ENCODE results near the gene GTF2F1. TPM values are rescaled to one million over a fixed set of nuclear protein-coding genes. Genes with fewer than 3 reads are reported as not detected.

GTF2F1 gene
- total and polyA plus RNA-seq, 9 of the 15 experiments (the other 6 are each of a cell fraction or from before 2014, with no cell fraction given), result 4.7 to 75.4 (median 68.4) TPM

DNA sequence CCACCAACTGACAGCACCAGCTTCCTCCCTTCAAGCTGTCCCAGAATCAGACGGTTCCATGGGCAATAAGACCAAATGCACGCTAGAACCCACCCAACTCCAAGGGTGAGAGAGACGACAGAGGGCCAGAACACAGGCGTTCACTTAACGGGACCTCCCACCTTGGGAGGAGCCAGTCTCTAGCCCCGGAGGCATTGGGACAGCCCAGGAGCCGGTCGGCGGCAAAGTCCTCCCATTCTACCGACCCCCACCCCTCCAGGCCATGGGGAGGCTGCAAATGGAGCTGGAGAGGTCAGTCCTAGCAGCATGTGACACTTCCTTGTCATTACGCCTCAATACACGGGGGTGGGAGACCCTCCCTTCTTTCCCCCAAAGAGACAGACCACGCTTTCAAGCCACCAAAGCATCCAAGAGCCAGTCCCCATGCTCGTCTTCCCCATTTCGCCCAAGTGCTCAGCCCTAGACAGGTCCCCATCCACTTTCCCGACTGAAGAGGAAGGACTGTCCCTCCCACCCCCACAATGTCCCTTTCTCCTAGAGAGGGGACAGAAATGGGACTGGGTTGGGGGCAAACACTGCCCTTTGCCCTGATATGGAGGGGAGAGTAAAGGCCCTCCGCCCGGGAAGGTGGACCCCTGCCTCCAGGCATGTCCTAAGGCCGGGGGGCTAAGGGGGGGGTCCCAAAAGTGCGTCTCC, 30.7 kb upstream of the GTF2F1 start (continued):
- peak in 1 of 2 experiments; percentile 16; a peak in 1 of 4 replicates for TF ChIP-seq SIN3A (IDR thresholded peaks at IDR 0.05; ENCODE audit: borderline replicate concordance in 2 of 2, control insufficient read depth in 1 of 2, low read depth in 2 of 2, low read length in 2 of 2)
- TF ChIP-seq, protein P1, sequence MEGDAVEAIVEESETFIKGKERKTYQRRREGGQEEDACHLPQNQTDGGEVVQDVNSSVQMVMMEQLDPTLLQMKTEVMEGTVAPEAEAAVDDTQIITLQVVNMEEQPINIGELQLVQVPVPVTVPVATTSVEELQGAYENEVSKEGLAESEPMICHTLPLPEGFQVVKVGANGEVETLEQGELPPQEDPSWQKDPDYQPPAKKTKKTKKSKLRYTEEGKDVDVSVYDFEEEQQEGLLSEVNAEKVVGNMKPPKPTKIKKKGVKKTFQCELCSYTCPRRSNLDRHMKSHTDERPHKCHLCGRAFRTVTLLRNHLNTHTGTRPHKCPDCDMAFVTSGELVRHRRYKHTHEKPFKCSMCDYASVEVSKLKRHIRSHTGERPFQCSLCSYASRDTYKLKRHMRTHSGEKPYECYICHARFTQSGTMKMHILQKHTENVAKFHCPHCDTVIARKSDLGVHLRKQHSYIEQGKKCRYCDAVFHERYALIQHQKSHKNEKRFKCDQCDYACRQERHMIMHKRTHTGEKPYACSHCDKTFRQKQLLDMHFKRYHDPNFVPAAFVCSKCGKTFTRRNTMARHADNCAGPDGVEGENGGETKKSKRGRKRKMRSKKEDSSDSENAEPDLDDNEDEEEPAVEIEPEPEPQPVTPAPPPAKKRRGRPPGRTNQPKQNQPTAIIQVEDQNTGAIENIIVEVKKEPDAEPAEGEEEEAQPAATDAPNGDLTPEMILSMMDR (IDR thresholded peaks at IDR 0.05 in 2 of 3, conservative IDR thresholded peaks at IDR 0.05 in 1 of 3; ENCODE audit: insufficient read depth in 2 of 3, low read depth in 1 of 3, low read length in 3 of 3), result no peak
- no peak for TF ChIP-seq ILF3 (IDR thresholded peaks at IDR 0.05; ENCODE audit: borderline replicate concordance)
- TF ChIP-seq RBM14 (IDR thresholded peaks at IDR 0.05; ENCODE audit: borderline replicate concordance, insufficient read depth, low read depth, low read length), result no peak
- no peak for TF ChIP-seq ATF3 (IDR thresholded peaks at IDR 0.05)
- no peak for TF ChIP-seq ATF3 (CRISPR knock-in tag; conservative IDR thresholded peaks at IDR 0.05)
- peak; percentile 40; the same call in 1 of the 2 replicates for TF ChIP-seq ZNF263 (CRISPR knock-in tag; IDR thresholded peaks at IDR 0.05; ENCODE audit: borderline replicate concordance)
- TF ChIP-seq ZNF23 (CRISPR knock-in tag; IDR thresholded peaks at IDR 0.05), result no peak
- TF ChIP-seq ZNF561 (CRISPR knock-in tag; conservative IDR thresholded peaks at IDR 0.05), result no peak
- no peak for TF ChIP-seq ZKSCAN3 (CRISPR knock-in tag; IDR thresholded peaks at IDR 0.05)
- TF ChIP-seq, protein P2, sequence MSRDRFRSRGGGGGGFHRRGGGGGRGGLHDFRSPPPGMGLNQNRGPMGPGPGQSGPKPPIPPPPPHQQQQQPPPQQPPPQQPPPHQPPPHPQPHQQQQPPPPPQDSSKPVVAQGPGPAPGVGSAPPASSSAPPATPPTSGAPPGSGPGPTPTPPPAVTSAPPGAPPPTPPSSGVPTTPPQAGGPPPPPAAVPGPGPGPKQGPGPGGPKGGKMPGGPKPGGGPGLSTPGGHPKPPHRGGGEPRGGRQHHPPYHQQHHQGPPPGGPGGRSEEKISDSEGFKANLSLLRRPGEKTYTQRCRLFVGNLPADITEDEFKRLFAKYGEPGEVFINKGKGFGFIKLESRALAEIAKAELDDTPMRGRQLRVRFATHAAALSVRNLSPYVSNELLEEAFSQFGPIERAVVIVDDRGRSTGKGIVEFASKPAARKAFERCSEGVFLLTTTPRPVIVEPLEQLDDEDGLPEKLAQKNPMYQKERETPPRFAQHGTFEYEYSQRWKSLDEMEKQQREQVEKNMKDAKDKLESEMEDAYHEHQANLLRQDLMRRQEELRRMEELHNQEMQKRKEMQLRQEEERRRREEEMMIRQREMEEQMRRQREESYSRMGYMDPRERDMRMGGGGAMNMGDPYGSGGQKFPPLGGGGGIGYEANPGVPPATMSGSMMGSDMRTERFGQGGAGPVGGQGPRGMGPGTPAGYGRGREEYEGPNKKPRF (IDR thresholded peaks at IDR 0.05; ENCODE audit: low read depth, low read length), result no peak
- no peak for TF ChIP-seq NFE2L1 (tag; IDR thresholded peaks at IDR 0.05; ENCODE audit: borderline replicate concordance, low read depth)
- TF ChIP-seq GTF2A2 (tag; IDR thresholded peaks at IDR 0.05), result no peak
- TF ChIP-seq, protein P3, sequence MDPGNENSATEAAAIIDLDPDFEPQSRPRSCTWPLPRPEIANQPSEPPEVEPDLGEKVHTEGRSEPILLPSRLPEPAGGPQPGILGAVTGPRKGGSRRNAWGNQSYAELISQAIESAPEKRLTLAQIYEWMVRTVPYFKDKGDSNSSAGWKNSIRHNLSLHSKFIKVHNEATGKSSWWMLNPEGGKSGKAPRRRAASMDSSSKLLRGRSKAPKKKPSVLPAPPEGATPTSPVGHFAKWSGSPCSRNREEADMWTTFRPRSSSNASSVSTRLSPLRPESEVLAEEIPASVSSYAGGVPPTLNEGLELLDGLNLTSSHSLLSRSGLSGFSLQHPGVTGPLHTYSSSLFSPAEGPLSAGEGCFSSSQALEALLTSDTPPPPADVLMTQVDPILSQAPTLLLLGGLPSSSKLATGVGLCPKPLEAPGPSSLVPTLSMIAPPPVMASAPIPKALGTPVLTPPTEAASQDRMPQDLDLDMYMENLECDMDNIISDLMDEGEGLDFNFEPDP (CRISPR knock-in tag; IDR thresholded peaks at IDR 0.05), result no peak
- no peak for TF ChIP-seq FOXP4 (CRISPR knock-in tag; IDR thresholded peaks at IDR 0.05; ENCODE audit: borderline replicate concordance)

Data from K562 (cell line).